H7 (cell line): ENCODE measurements around the gene MRAP. TPM values are rescaled to one million over a fixed set of nuclear protein-coding genes. Genes with fewer than 3 reads are reported as not detected.
"Not testable (repeated sequence)": the region's sequence is repeated elsewhere in the genome, so short reads cannot be mapped to it uniquely, and the experiment has no call there.

Experiments used
- DNase-seq: peaks from one replicate; pipeline ENCODE4 v3.0.0; 2012
- H3K27me3 ChIP-seq: 2 replicates; pipeline ENCODE4 v1.6.0; 2011; ENCODE audit warnings: mild to moderate bottlenecking, low read length; ENCODE audit not compliant: control insufficient read depth, insufficient read depth
- H3K36me3 ChIP-seq: replicated peaks from 2 replicates; pipeline ENCODE4 v1.5.1; 2011; ENCODE audit warnings: low read length; ENCODE audit not compliant: control insufficient read depth, insufficient read depth
- H3K4me3 ChIP-seq: 2 replicates; pipeline ENCODE4 v1.5.1; 2011; ENCODE audit warnings: low read depth, mild to moderate bottlenecking, control low read depth, low read length, moderate library complexity; ENCODE audit not compliant: insufficient read depth
- total RNA-seq: library from RNA; depleted of rRNA; stranded (reverse); fragments of >200 nt; shearing (Covaris generic); gene quantifications from 2 replicates; pipeline ENCODE4 v1.2.3, GENCODE V29; 2014

Gene MRAP
- total RNA-seq, 1 experiment from 2014 or later, result not detected

DNA sequence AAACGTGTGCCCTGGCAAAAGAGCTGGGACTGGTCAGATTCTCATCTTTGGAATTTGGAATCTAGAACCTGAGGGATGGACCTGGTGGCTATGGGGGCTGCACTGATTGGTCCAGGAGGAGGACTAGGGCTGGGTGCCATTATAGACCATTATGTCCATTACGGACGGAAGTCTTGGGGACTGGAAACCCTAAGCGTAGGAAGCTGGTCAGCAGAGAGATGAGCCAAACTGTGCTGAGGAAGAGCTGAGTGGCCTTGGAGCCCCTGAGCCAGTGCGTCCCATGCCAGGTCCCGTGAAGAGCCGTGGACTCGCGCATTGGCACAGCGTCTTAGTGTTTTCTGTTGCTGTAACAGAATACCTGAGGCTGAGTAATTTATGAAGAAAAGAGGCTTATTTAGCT, 10.0 kb downstream of the MRAP start:
- Histone ChIP-seq H3K36me3 (peaks cover 4% of the 10 kb centered on the region), H3K27me3 (no peaks in the 10 kb centered on the region), H3K4me3 (no peak overlapping the region)
- DNase-seq, result no peak

DNA sequence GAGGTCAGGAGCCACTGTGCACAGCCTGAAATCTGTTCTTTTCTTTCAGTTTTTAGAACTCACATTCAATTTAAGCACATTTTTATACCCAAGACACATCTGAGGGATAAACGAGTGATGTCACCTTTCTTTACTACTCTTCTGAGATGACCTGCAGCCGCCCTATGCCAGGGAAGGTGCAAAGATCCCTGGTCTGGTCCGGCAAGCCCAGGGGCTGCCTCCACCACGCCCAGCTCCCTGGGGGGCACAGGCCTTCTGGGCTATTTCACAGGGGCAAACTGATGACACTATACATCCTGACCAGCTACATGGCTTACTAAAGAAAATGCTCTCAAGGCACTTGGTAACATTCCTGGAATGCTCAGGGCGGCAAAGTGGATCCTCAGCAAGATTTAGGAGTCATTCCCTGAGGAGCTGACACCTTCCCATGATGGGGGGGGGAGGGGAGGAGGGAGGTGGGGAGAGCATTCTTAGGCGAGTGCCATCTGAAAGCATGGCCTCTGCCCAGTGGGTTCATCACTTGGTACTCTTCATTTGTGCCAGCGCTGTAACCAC, 11.3 kb downstream of the MRAP start:
- no peak overlapping the region for H3K4me3 ChIP-seq
- H3K27me3 ChIP-seq, result no peaks in the 10 kb centered on the region
- H3K36me3 ChIP-seq, result peaks cover 9% of the 10 kb centered on the region
- DNase-seq, result no peak

DNA sequence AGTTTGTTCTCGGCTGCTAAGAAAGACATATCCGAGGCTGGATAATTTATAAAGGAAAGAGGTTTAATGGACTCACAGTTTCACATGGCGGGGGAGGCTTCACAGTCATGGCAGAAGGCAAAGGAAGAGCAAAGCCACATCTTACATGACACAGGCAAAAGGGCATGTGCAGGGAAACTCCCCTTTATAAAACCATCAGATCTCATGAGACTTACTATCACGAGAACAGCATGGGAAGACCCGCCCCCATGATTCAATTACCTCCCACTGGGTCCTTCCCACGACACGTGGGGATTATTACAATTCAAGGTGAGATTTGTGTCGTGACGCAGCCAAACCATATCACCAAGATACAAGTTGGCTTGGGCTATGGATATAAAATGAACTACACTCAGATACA, 12.3 kb downstream of the MRAP start:
- H3K4me3 ChIP-seq, DNase-seq, H3K27me3 ChIP-seq: not testable (repeated sequence)
- peaks cover 14% of the 10 kb centered on the region for H3K36me3 ChIP-seq

DNA sequence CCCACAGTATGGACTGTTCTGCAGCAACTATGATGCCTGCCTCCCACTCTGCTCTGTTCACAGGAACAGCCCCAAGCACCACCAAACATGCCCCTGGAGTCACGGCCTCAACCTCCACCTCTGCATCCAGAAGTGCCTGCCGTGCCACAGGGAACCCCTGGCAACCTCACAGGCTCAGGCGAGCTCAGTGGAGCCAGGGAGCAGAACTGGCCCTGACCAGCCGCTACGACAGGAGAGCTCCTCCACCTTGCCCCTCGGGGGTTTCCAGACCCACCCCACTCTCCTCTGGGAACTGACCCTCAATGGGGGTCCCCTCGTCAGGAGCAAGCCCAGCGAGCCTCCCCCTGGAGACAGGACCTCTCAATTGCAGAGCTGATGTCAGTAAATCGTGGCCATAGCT, 13.0 kb downstream of the MRAP start:
- no peak overlapping the region for H3K4me3 ChIP-seq
- no peak for DNase-seq
- no peaks in the 10 kb centered on the region for H3K27me3 ChIP-seq
- H3K36me3 ChIP-seq, result peaks cover 18% of the 10 kb centered on the region

DNA sequence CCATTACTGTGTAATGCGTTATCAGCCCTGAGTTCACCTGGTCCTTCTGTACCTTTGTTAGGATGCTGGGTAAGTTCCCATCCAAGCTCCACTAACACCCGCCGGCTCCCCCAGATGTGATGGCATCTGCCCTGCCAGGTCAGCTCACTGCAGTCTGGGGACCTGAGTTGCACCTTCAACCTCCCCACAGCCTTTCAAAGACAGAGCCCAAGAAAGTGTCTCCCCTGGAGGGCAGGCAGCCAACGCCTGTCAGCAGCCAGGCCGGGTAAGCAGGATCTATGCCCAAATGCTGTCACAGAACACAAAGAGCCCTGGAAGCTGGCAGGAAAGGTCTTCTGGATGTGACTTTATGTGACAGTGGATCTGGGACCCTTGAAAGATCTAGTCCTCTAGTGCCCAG, 13.7 kb downstream of the MRAP start:
- Histone ChIP-seq H3K4me3 (no peak overlapping the region), H3K36me3 (peaks cover 24% of the 10 kb centered on the region), H3K27me3 (no peaks in the 10 kb centered on the region)
- no peak for DNase-seq

DNA sequence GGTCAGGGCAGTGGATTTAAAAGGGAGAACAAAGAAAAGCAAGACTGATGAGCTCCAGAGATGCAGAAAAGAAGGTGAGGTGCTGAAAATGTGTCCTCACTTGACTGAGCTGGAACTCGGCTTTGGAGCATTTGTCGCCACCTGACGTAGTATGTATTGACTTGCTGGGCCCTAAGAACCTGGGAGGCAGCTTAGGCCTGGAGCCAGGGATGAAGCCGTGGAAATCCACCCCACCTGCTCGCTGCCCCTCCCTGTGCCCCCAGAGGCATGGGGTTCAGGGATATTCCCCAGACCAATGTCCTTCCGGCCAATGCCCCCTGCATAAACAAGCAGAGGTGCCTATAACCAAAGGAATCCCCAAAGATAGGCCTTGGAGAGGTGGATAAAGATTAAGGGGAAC, 14.3 kb downstream of the MRAP start:
- no peak for DNase-seq
- Histone ChIP-seq H3K4me3 (no peak overlapping the region), H3K36me3 (peaks cover 28% of the 10 kb centered on the region), H3K27me3 (no peaks in the 10 kb centered on the region)

DNA sequence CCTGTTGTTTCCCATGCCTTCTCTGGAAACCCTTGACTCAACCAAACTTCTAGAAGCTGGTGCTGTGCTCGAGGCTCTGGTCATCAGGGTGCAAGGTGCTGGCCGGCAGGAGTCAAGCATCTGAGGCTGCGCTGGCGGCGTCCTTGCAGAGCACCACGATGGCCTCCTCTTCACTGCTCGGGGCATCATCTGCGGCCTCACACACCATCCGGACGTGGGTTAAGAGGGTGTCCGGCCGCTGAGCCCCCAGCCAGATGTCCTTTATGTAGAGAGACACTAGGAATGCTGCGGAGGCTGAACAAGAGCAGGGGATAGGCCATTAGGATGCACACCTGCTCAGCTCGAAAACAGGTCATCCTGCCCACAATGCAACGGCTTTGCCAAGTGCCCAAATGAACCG, 16.2 kb downstream of the MRAP start:
- DNase-seq, result no peak
- peaks cover 37% of the 10 kb centered on the region for H3K36me3 ChIP-seq
- no peak overlapping the region for H3K4me3 ChIP-seq
- no peaks in the 10 kb centered on the region for H3K27me3 ChIP-seq

DNA sequence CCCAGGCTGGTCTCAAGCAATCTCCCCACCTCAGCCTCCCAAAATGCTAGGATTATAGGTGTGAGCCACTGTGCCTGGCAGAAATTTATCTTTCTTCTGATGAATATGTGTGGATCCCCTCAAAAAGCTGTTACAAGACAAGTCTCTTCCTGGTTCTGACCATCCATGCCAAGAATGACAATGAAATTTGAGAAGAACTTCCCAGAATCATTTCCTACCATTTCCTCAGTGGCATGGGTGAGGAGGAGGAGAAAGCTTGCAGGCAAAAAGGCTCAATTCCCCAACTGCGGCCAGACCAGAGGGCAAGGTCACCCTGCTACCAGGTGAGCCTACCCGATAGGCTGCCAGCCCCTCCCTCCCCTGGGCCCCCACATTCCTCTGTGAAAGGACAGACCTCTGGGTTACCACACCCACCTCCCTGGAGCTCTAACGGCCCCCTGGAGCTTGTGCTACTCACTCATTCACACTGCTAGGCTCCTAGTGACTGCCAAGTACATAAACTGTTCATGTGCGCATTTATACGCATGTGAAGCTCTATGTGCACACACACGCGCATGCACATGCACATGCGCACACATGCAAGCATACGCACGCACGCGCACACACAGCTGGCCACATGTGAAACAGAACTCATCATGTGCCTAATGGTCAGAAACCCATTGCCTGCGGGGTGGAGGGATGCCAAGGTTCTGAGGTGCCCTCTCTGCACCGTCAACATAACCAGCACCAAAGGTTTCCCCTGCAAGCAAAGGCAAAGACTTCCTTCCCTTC, 17.0 kb downstream of the MRAP start:
- no peak for DNase-seq
- Histone ChIP-seq H3K36me3 (peaks cover 44% of the 10 kb centered on the region), H3K27me3 (no peaks in the 10 kb centered on the region), H3K4me3 (no peak overlapping the region)

DNA sequence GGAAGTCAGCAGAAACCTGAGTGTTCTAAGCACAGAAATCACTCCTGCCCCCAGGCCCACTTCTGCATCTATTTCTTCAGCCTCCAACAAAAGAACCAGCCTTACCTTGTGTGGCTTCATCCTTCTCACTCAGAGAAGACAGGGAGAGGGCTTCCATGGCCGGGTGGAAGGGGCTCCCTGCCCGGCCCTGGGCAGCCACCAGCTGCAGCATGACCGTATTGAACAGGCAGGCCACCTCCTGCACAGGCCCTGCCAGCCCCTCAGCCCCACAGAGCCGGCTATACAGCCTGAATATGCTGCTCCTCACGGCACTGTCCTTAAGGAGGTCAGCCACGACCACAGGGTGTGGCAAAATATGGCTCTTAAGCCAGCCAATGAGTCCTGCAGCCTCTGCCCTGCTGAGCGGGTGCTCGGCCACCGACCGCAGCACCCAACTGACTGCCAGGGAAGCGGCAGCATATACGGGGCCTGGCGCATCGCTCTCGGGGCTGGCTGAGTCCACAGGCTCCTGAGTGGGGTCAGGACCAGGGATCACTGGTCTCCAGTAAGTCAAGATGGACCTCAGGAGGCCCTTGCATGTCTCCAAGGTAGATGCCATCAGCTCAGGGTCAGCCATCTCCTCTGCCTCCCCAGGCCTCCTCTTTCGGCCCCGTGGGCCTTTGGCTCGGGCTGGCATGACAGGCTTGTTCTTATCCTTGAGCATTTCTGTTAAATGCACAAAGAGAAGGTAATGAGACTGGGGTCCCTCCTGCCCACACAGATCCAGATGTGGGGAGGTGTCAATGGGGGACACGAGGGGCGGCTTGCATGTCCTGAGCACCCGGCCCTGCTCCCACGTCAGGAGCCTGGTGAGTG, 17.9 kb downstream of the MRAP start:
- Histone ChIP-seq H3K4me3 (no peak overlapping the region), H3K27me3 (no peaks in the 10 kb centered on the region), H3K36me3 (peaks cover 51% of the 10 kb centered on the region)
- no peak for DNase-seq

DNA sequence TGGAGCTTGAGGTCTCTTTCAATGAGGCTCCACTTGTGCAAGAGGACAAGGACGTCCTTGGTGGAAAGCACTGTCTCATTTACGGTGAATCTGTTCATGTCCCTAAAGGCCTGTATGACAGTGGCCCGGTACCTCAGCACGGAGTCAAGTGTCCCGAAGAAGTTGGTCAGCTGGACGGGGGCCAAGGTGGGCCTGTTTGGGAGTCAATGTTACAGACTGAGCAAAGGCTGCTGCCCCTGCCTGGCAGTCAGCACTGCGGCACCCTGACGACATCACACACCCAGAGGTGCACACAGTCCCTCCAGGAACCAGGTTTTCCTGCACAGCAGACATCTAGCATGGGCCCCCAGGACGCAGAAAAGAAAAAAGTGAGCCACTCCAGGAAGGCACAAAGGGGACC, 19.1 kb downstream of the MRAP start:
- Histone ChIP-seq H3K4me3 (no peak overlapping the region), H3K36me3 (peaks cover 57% of the 10 kb centered on the region), H3K27me3 (no peaks in the 10 kb centered on the region)
- no peak for DNase-seq

DNA sequence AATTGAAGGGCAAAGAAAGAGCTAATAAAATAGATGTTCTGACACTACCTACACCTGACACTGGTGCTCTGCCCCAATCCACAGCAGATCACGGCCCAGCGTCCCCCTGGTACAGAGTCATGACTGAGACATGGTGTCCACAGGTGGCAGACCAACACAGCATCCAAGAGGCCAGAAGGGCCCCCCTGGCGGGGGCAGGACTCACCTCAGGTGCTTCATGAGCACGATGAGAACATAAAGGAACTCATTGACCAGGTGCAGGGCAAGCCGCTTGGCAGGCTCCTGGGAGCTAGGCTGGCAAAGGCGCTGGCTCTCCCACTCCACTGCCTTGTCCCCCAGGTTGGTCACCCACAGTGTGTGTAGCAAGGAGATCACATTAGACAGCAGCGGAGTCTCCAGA, 20.4 kb downstream of the MRAP start:
- Histone ChIP-seq H3K27me3 (no peaks in the 10 kb centered on the region), H3K36me3 (peaks cover 61% of the 10 kb centered on the region), H3K4me3 (no peak overlapping the region)
- DNase-seq, result no peak

DNA sequence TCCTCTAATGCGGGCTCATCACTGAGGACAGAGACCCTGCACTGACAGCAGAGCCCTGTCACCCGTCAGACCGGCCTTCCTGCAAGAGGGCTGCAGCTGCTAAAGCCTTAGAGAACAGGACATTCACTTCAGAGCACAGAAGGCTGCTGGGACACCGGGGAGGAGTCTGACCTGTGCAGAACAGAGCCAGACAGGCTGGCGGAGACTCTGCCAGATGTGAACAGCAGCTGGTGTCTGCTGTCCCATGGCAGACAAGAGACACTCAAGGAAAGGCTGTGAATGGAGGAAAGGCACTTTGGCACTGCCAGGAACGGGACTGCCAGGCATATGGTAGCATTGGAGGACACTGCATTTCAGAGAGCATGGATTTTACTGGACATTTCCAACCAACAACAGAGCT, 21.4 kb downstream of the MRAP start:
- no peaks in the 10 kb centered on the region for H3K27me3 ChIP-seq
- DNase-seq, result no peak
- H3K36me3 ChIP-seq, result peaks cover 63% of the 10 kb centered on the region
- no peak overlapping the region for H3K4me3 ChIP-seq

DNA sequence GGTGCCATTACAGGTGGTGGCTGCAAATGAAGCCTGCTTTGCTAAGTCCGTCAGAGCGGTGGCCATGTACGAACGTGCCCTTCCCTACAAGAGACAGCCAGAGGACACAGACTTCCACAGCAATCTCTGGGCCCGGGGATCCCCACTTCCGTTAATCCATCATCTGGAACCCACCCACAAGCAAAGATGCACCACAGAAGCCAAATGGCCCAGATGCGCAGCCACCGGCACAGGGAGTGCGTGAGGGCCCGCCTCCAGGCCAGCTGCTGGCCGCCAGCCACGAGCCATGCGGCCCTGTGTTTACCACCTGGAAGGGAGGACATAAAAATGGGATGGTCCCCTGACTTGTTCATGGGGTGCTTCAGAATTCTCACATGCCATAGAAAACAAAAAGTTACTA, 22.1 kb downstream of the MRAP start:
- Histone ChIP-seq H3K36me3 (peaks cover 62% of the 10 kb centered on the region), H3K27me3 (no peaks in the 10 kb centered on the region), H3K4me3 (no peak overlapping the region)
- DNase-seq, result no peak

DNA sequence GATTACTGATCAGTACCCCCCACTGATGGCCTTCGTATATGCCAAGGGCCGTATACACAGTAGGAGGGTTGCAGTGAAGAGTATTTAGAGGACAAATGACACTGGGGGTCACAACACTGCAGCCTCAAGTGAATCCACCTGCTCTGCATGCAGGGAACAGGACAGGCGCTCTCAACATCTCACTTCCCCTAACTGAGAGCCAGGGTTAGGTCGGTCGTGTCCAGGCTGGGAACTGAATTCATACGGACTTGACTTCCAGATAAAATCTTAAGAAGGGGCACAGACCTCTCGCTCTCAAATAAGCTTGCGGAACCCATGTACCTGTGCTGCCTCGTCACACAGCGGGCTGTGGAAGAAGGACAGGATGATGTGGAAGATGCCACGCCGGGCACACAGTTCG, 22.8 kb downstream of the MRAP start:
- no peak for DNase-seq
- peaks cover 60% of the 10 kb centered on the region for H3K36me3 ChIP-seq
- H3K4me3 ChIP-seq, result no peak overlapping the region
- H3K27me3 ChIP-seq, result no peaks in the 10 kb centered on the region

DNA sequence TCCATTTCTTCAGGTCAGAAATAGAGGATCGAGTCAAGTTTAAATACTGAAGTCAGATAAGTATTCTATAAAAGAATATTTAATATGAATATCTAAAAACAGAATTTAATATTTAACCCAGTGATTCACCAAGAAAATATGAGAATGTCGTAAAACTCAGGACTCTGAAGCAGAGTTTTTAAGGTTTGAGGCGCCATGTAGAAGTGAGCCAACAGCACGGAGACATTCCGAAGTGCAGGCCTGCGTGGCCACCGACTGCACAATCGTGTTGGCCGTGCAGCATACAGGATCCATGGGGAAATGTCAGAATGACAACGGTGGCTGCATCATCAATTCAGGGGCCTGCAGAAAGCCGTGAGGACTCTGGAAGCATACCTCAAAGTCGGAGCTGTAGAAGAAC, 23.4 kb downstream of the MRAP start:
- peaks cover 55% of the 10 kb centered on the region for H3K36me3 ChIP-seq
- DNase-seq, result no peak
- H3K4me3 ChIP-seq, result no peak overlapping the region
- no peaks in the 10 kb centered on the region for H3K27me3 ChIP-seq
